ENCODE data around the gene PRR20B. TPM values are rescaled to one million over a fixed set of nuclear protein-coding genes. Genes with fewer than 3 reads are reported as not detected.
"Not testable (repeated sequence)": the region's sequence is repeated elsewhere in the genome, so short reads cannot be mapped to it uniquely, and the experiment has no call there.

PRR20B gene
- total RNA-seq, 1 experiment from 2014 or later: not detected

DNA sequence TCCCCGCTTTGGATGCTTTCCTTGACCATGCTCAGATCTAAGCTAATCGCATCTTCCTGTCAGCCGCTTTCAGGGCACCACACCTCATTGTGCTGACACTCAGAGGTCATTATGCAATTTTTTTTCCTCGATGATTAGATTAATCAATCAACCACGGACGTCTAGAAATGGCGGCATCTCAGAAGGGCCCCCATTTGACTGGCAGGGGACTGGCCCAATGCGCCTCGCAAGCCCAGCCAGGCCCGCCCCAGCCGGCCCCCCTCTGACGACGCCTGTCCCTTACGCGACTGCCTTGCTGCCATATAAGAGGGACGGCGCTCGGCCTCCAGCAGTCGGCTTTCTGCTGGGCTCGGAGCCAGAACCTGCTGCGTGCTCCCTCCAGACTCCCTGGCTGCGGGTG, 6.5 kb downstream of the PRR20B start, which contains the start of gene PRR20C:
PRR20C (plus strand) TSS at position 301 of the 400 bp plus-strand sequence. CDS start 387 bp downstream, outside the sequence.
- H3K9me3 Mint-ChIP-seq; H3K27me3 Mint-ChIP-seq (ENCODE audit: low read depth); POLR2A ChIA-PET; H3K4me3 Mint-ChIP-seq; CTCF ChIA-PET; ATAC-seq; H3K27ac Mint-ChIP-seq; H3K36me3 Mint-ChIP-seq; H3K4me1 Mint-ChIP-seq; DNase-seq (ENCODE audit: low spot score): not testable (repeated sequence)

DNA sequence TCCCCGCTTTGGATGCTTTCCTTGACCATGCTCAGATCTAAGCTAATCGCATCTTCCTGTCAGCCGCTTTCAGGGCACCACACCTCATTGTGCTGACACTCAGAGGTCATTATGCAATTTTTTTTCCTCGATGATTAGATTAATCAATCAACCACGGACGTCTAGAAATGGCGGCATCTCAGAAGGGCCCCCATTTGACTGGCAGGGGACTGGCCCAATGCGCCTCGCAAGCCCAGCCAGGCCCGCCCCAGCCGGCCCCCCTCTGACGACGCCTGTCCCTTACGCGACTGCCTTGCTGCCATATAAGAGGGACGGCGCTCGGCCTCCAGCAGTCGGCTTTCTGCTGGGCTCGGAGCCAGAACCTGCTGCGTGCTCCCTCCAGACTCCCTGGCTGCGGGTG, 13.0 kb downstream of the PRR20B start, which contains the start of gene PRR20D:
PRR20D (plus strand) TSS at position 301 of the 400 bp plus-strand sequence. CDS start 387 bp downstream, outside the sequence.
- H3K27ac Mint-ChIP-seq; POLR2A ChIA-PET; H3K27me3 Mint-ChIP-seq (ENCODE audit: low read depth); H3K4me1 Mint-ChIP-seq; DNase-seq (ENCODE audit: low spot score); CTCF ChIA-PET; H3K36me3 Mint-ChIP-seq; H3K9me3 Mint-ChIP-seq; H3K4me3 Mint-ChIP-seq; ATAC-seq: not testable (repeated sequence)

DNA sequence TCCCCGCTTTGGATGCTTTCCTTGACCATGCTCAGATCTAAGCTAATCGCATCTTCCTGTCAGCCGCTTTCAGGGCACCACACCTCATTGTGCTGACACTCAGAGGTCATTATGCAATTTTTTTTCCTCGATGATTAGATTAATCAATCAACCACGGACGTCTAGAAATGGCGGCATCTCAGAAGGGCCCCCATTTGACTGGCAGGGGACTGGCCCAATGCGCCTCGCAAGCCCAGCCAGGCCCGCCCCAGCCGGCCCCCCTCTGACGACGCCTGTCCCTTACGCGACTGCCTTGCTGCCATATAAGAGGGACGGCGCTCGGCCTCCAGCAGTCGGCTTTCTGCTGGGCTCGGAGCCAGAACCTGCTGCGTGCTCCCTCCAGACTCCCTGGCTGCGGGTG, 19.6 kb downstream of the PRR20B start, which contains the start of gene PRR20E:
PRR20E (plus strand) TSS at position 301 of the 400 bp plus-strand sequence. CDS start 387 bp downstream, outside the sequence.
- H3K9me3 Mint-ChIP-seq; H3K4me1 Mint-ChIP-seq; ATAC-seq; H3K4me3 Mint-ChIP-seq; H3K36me3 Mint-ChIP-seq; DNase-seq (ENCODE audit: low spot score); H3K27me3 Mint-ChIP-seq (ENCODE audit: low read depth); POLR2A ChIA-PET; CTCF ChIA-PET; H3K27ac Mint-ChIP-seq: not testable (repeated sequence)

DNA sequence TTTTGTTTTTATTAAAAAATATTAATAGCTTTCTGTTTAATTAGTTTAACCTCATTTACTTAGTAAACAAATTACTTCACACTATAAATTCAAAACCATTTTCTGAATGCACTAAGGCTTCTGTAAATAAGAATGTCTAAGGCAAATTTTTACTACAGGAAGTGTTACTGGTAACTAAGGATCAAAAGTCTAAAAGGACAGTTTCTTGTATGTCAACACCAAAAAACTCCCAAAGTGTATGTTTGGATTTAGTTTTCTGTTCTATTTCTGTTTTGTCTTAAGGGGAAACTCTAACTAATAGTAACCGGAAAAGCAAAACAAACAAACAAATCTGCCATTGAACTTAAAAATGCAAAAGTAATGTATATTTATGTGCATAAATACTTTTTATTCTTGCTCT, 44.4 kb downstream of the PRR20B start:
- ATAC-seq (no peak), DNase-seq (ENCODE audit: low spot score) (no peak)
- Mint-ChIP-seq H3K4me1 (peaks cover 5% of the 10 kb centered on the region), H3K27me3 (ENCODE audit: low read depth) (no peaks in the 10 kb centered on the region), H3K4me3 (no peak overlapping the region), H3K27ac (no peak overlapping the region), H3K36me3 (no peaks in the 10 kb centered on the region), H3K9me3 (no peaks in the 10 kb centered on the region)
- TF ChIP-seq, protein P1, sequence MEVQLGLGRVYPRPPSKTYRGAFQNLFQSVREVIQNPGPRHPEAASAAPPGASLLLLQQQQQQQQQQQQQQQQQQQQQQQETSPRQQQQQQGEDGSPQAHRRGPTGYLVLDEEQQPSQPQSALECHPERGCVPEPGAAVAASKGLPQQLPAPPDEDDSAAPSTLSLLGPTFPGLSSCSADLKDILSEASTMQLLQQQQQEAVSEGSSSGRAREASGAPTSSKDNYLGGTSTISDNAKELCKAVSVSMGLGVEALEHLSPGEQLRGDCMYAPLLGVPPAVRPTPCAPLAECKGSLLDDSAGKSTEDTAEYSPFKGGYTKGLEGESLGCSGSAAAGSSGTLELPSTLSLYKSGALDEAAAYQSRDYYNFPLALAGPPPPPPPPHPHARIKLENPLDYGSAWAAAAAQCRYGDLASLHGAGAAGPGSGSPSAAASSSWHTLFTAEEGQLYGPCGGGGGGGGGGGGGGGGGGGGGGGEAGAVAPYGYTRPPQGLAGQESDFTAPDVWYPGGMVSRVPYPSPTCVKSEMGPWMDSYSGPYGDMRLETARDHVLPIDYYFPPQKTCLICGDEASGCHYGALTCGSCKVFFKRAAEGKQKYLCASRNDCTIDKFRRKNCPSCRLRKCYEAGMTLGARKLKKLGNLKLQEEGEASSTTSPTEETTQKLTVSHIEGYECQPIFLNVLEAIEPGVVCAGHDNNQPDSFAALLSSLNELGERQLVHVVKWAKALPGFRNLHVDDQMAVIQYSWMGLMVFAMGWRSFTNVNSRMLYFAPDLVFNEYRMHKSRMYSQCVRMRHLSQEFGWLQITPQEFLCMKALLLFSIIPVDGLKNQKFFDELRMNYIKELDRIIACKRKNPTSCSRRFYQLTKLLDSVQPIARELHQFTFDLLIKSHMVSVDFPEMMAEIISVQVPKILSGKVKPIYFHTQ (CRISPR knock-in tag; IDR thresholded peaks at IDR 0.05): no peak
- TF ChIP-seq TCF7 (CRISPR knock-in tag; IDR thresholded peaks at IDR 0.05; ENCODE audit: low read depth): no peak
- no peak for TF ChIP-seq NR2C2 (CRISPR knock-in tag; IDR thresholded peaks at IDR 0.05)
- TF ChIP-seq TP53 (CRISPR knock-in tag; IDR thresholded peaks at IDR 0.05): no peak
- TF ChIP-seq CREM (CRISPR knock-in tag; IDR thresholded peaks at IDR 0.05): no peak
- TF ChIP-seq, protein P2, sequence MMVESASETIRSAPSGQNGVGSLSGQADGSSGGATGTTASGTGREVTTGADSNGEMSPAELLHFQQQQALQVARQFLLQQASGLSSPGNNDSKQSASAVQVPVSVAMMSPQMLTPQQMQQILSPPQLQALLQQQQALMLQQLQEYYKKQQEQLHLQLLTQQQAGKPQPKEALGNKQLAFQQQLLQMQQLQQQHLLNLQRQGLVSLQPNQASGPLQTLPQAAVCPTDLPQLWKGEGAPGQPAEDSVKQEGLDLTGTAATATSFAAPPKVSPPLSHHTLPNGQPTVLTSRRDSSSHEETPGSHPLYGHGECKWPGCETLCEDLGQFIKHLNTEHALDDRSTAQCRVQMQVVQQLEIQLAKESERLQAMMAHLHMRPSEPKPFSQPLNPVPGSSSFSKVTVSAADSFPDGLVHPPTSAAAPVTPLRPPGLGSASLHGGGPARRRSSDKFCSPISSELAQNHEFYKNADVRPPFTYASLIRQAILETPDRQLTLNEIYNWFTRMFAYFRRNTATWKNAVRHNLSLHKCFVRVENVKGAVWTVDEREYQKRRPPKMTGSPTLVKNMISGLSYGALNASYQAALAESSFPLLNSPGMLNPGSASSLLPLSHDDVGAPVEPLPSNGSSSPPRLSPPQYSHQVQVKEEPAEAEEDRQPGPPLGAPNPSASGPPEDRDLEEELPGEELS (CRISPR knock-in tag; IDR thresholded peaks at IDR 0.05): no peak
- no peak for TF ChIP-seq JAZF1 (CRISPR knock-in tag; IDR thresholded peaks at IDR 0.05)
- no peak for TF ChIP-seq NFE2L1 (CRISPR knock-in tag; IDR thresholded peaks at IDR 0.05)
- no peak for TF ChIP-seq ZNF671 (CRISPR knock-in tag; IDR thresholded peaks at IDR 0.05)
- no peak for TF ChIP-seq NR3C1 (CRISPR knock-in tag; conservative IDR thresholded peaks at IDR 0.05; ENCODE audit: low read depth)
- TF ChIP-seq, protein P3, sequence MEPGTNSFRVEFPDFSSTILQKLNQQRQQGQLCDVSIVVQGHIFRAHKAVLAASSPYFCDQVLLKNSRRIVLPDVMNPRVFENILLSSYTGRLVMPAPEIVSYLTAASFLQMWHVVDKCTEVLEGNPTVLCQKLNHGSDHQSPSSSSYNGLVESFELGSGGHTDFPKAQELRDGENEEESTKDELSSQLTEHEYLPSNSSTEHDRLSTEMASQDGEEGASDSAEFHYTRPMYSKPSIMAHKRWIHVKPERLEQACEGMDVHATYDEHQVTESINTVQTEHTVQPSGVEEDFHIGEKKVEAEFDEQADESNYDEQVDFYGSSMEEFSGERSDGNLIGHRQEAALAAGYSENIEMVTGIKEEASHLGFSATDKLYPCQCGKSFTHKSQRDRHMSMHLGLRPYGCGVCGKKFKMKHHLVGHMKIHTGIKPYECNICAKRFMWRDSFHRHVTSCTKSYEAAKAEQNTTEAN (CRISPR knock-in tag; IDR thresholded peaks at IDR 0.05): no peak
- TF ChIP-seq, protein P4, sequence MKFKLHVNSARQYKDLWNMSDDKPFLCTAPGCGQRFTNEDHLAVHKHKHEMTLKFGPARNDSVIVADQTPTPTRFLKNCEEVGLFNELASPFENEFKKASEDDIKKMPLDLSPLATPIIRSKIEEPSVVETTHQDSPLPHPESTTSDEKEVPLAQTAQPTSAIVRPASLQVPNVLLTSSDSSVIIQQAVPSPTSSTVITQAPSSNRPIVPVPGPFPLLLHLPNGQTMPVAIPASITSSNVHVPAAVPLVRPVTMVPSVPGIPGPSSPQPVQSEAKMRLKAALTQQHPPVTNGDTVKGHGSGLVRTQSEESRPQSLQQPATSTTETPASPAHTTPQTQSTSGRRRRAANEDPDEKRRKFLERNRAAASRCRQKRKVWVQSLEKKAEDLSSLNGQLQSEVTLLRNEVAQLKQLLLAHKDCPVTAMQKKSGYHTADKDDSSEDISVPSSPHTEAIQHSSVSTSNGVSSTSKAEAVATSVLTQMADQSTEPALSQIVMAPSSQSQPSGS (CRISPR knock-in tag; IDR thresholded peaks at IDR 0.05; ENCODE audit: borderline replicate concordance, low read depth): no peak
- TF ChIP-seq ZNF317 (CRISPR knock-in tag; IDR thresholded peaks at IDR 0.05; ENCODE audit: borderline replicate concordance, low read depth): no peak
- TF ChIP-seq, protein P5, sequence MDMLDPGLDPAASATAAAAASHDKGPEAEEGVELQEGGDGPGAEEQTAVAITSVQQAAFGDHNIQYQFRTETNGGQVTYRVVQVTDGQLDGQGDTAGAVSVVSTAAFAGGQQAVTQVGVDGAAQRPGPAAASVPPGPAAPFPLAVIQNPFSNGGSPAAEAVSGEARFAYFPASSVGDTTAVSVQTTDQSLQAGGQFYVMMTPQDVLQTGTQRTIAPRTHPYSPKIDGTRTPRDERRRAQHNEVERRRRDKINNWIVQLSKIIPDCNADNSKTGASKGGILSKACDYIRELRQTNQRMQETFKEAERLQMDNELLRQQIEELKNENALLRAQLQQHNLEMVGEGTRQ (CRISPR knock-in tag; IDR thresholded peaks at IDR 0.05): no peak
- TF ChIP-seq RELA (CRISPR knock-in tag; IDR thresholded peaks at IDR 0.05; ENCODE audit: borderline replicate concordance): no peak
- ChIA-PET POLR2A (no interaction called here), CTCF (no interaction called here)
